ENCODE data around the gene CFAP73. TPM values are rescaled to one million over a fixed set of nuclear protein-coding genes. Genes with fewer than 3 reads are reported as not detected.
"Not testable (repeated sequence)": the region's sequence is repeated elsewhere in the genome, so short reads cannot be mapped to it uniquely, and the experiment has no call there.

The CFAP73 gene
- total RNA-seq, 4 donors from 2014 or later = not detected

DNA sequence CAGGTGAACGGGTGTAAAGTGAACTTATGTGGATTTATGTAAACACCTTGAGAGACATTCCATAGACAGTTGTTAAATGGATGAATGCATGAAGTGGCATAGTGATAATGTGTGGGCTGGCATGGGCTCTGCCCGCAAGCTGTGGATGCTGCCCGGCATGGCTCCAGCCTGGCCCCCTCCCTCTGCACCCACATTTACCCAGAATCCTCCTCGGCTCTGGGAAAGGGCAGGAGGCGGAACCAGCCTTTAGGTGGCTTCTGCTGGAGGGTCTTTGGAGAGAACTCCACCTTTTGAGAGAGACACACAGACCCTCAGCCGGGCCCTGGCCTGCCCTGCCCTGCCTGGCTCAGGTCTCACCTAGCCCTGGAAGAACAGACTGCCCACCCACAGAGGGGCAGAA, 32.6 kb upstream of the CFAP73 start:
- intact Hi-C loops (cut with DNase I; ENCODE audit: low total_unique reads) (no loop called here), in situ Hi-C loops (cut with MboI; ENCODE audit: low sequenced_read_pairs in 4 of 4) (no loop called here)
- ATAC-seq (no peak), DNase-seq (no peak)
- no peaks in the 10 kb centered on the region for H3K9me3 ChIP-seq
- TF ChIP-seq, protein P1, sequence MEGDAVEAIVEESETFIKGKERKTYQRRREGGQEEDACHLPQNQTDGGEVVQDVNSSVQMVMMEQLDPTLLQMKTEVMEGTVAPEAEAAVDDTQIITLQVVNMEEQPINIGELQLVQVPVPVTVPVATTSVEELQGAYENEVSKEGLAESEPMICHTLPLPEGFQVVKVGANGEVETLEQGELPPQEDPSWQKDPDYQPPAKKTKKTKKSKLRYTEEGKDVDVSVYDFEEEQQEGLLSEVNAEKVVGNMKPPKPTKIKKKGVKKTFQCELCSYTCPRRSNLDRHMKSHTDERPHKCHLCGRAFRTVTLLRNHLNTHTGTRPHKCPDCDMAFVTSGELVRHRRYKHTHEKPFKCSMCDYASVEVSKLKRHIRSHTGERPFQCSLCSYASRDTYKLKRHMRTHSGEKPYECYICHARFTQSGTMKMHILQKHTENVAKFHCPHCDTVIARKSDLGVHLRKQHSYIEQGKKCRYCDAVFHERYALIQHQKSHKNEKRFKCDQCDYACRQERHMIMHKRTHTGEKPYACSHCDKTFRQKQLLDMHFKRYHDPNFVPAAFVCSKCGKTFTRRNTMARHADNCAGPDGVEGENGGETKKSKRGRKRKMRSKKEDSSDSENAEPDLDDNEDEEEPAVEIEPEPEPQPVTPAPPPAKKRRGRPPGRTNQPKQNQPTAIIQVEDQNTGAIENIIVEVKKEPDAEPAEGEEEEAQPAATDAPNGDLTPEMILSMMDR (IDR thresholded peaks at IDR 0.05 in 4 of 5, conservative IDR thresholded peaks at IDR 0.05 in 1 of 5) = no peak
- TF ChIP-seq POLR2A (IDR thresholded peaks at IDR 0.05) = no peak
- no peaks in the 10 kb centered on the region for H3K4me1 ChIP-seq
- no peak overlapping the region for H3K4me3 ChIP-seq
- H3K27ac ChIP-seq = no peak overlapping the region
- peaks cover 0 to 3% (median 0%) of the 10 kb centered on the region in 3 donors for H3K27me3 ChIP-seq
- H3K36me3 ChIP-seq = no peaks in the 10 kb centered on the region

DNA sequence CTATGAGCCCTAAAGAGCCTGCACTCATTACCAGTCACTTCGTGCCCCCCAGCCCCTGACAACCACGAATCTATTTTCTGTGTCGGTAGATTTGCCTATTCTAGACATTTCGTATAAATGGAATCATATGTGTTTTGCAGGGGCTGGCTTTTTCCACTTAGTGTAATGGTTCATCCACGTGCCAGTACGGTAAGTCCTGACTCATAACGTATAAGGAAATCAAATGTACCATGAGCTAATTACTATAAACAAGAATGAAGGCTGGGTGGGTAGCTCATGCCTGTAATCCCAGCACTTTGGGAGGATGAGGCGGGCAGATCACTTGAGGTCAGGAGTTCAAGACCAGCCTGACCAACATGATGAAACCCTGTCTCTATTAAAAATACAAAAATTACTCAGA, 31.8 kb upstream of the CFAP73 start:
- H3K4me1 ChIP-seq; H3K9me3 ChIP-seq; DNase-seq; intact Hi-C loops (cut with DNase I; ENCODE audit: low total_unique reads); H3K4me3 ChIP-seq; H3K27ac ChIP-seq; ATAC-seq; H3K27me3 ChIP-seq; in situ Hi-C loops (cut with MboI; ENCODE audit: low sequenced_read_pairs in 4 of 4); H3K36me3 ChIP-seq: not testable (repeated sequence)

DNA sequence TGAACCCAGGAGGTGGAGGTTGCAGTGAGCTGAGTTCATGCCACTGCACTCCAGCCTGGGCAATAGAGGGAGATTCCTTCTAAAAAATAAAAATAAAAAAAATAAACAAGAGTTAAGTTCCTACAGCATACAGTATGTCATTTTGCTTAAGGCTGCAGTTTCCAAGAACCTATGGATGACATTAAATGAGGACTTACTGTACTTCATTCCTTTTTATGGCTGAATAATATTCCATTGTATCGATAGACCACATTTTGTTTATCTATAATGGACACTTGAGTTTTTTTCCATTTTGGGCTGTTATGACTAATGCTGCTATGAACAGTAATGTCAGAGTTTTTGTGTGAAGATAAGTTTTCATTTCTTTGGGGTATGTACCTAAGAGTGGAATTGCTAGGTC, 31.4 kb upstream of the CFAP73 start:
- in situ Hi-C loops (cut with MboI; ENCODE audit: low sequenced_read_pairs in 4 of 4) = no loop called here
- H3K9me3 ChIP-seq = no peaks in the 10 kb centered on the region
- H3K4me3 ChIP-seq = no peak overlapping the region
- no peaks in the 10 kb centered on the region for H3K36me3 ChIP-seq
- intact Hi-C loops (cut with DNase I; ENCODE audit: low total_unique reads) = no loop called here
- TF ChIP-seq POLR2A (IDR thresholded peaks at IDR 0.05) = no peak
- TF ChIP-seq, protein P1 (IDR thresholded peaks at IDR 0.05 in 4 of 5, conservative IDR thresholded peaks at IDR 0.05 in 1 of 5) = no peak
- ATAC-seq (no peak), DNase-seq (no peak)
- H3K4me1 ChIP-seq = no peaks in the 10 kb centered on the region
- H3K27me3 ChIP-seq = peaks cover 0 to 3% (median 0%) of the 10 kb centered on the region in 3 donors
- no peak overlapping the region for H3K27ac ChIP-seq

DNA sequence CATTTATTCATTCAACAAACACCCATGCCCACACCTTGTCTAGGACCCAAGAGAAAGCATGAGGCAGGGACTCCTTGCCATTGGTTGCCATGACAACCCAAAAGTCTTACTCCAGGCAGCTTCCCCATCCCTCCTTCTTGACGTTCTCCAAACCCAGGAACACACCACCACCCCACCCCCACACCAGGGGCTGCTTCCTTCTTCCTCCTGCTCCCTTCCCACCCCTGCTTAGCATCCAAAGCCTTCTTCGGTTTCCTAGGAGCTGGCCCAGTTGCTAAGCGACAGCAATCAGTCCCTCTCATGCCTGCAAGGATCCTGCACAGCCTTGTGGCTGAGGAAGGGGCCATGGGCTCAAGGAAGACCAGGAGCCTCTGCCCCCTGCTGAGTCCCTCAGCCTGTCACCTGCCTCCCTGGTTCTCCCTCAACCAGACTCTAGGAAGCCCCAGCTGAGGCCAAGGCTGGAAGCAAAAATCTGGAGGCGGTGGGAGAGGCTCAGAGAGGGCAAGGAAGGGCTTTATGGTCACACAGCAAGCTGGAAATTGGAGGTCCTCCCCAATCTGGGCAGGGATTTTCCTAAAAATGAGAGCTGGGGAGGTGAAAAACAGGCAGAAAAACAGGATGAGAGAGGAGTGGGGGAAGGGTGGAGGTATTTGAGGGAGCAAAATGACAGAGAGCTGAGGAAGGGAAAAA, 29.4 kb upstream of the CFAP73 start:
- in situ Hi-C loops (cut with MboI; ENCODE audit: low sequenced_read_pairs in 4 of 4) (no loop called here), intact Hi-C loops (cut with DNase I; ENCODE audit: low total_unique reads) (no loop called here)
- Histone ChIP-seq H3K27ac (no peak overlapping the region), H3K4me3 (no peak overlapping the region), H3K9me3 (peaks cover 0 to 5% (median 0%) of the 10 kb centered on the region in 3 donors), H3K27me3 (no peaks in the 10 kb centered on the region), H3K36me3 (no peaks in the 10 kb centered on the region), H3K4me1 (no peaks in the 10 kb centered on the region)
- no peak for DNase-seq
- no peak for ATAC-seq
- TF ChIP-seq POLR2A (IDR thresholded peaks at IDR 0.05) = no peak
- TF ChIP-seq, protein P1 (IDR thresholded peaks at IDR 0.05 in 4 of 5, conservative IDR thresholded peaks at IDR 0.05 in 1 of 5) = no peak

DNA sequence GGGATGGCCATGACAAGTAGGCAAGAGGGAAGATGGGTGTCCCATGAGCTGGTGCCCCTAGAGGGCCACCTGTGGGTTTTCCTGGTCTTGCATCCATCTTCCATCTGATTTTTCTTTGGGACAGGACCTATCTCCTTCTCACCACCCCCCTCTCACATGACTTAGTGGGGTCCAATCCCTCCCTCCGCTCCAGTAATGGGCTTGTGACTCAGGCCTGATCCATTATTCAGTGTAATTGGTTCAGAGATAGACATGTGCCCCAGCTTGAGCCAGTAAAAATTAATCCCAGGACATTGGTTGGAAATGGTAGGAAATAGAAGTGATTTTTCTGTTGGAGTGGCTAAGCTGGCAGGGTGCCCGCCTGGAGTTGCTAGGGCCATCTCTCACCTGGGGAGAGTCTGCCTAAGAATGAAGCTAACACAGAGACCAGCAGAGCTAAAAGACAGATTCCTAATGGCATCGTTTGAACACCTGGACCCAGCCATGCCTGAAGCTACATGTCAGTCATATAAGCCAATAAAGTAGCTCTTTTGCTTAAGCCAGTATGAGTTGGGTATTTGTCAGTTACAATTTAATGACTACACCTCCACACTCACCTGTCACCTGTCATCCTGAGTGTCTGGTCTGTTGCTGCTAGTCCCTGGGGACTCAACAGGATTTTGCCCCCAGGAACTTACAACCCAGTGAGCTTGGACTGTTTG, 28.7 kb upstream of the CFAP73 start:
- no peak for TF ChIP-seq POLR2A (IDR thresholded peaks at IDR 0.05)
- TF ChIP-seq, protein P1 (IDR thresholded peaks at IDR 0.05 in 4 of 5, conservative IDR thresholded peaks at IDR 0.05 in 1 of 5) = no peak
- intact Hi-C loops (cut with DNase I; ENCODE audit: low total_unique reads) (no loop called here), in situ Hi-C loops (cut with MboI; ENCODE audit: low sequenced_read_pairs in 4 of 4) (no loop called here)
- no peak overlapping the region for H3K27ac ChIP-seq
- H3K4me3 ChIP-seq = no peak overlapping the region
- no peak for ATAC-seq
- H3K27me3 ChIP-seq = no peaks in the 10 kb centered on the region
- no peaks in the 10 kb centered on the region for H3K4me1 ChIP-seq
- peaks cover 0 to 5% (median 0%) of the 10 kb centered on the region in 3 donors for H3K9me3 ChIP-seq
- DNase-seq = no peak
- H3K36me3 ChIP-seq = no peaks in the 10 kb centered on the region
